HG02798 (cell line): Measurements from ENCODE around the gene CAMKK2.
A peak's percentile ranks its signal among the peaks of the same experiment; 100 is the strongest.
"Not testable (repeated sequence)": the region's sequence is repeated elsewhere in the genome, so short reads cannot be mapped to it uniquely, and the experiment has no call there.

Experiments
- ATAC-seq: cut with Tn5 transposase; IDR thresholded peaks from one replicate; pipeline ENCODE4 v1.9.1; 2021; ENCODE audit warnings: mild to moderate bottlenecking; ENCODE audit not compliant: unreplicated experiment, poor library complexity

CAMKK2 gene

DNA sequence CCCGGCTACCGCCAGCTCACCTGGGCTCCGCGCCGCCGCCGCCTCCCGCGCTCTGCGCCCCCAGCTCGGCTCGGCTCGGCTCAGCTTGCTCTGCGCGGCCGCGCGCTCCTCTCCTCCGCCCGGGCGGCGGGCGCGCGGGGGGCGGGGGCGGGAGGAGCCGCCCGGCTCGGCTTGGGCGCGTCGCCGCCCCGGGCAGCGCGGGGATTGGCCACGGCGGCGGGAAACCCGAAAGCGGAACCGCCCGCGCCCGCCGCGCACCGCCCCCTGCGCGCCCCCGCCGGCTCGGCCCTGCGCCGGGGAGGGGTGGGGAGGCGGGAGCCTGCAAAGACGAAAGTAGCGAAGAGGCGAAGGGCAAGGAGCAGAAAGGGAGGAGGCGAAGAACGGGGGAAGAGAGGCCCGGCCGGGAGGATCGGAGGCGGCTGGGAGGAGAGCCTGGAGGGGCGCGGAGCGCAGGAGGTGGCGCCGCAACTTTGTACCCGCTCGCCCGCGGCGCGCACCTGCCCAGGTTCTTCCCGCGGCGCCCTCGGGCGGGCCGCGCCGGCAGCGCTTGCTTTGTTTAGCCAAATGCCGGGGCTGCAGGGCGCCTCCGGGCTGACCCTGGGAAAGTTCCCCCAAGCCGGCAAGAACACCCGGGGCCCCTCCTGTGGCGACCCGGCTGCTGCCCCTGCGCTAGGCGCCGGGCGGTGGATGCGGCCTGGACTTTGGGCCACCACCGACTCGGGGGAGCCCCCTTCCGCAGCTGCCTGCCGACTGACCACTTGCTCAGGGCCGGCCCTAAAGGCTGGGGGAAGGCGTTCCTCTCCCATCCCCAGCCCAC lies at the start of gene CAMKK2:
Gene CAMKK2 (minus strand): TSS at position 92 of the 817 bp plus-strand sequence. CDS start 22,183 bp downstream, outside the sequence.
- peak; percentile 81 for ATAC-seq

DNA sequence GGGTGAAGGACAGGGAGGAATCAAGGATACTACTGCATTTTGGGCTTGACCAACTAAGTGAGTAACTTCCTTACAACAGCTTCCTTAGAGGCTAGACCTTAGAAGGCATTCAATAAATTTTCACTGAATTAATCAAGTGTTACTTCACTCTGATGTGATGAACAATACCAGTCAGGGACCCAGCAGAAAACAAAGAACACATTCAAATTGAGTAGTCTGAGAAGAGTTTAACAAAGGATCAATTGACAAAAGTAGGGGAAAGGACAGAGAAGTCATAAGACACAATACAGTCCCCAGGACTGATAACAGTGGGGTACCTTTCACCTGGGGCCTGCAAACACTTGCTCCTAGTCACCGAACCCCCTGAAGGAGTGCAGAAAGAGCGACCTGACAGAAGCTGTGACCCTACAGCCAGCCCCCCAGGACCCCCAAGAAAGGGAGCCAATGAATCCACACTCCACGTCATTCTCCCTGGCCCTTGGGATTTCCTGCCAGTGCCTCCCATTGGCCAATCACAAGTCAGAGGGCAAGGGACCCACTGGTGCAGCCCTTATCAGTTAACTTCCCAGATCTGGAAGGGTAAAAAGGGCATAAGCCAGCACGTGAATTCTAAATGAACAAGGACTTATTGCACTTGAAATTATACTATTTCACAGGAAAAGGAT lies 48.8 kb upstream of the CAMKK2 start:
- no peak for ATAC-seq

DNA sequence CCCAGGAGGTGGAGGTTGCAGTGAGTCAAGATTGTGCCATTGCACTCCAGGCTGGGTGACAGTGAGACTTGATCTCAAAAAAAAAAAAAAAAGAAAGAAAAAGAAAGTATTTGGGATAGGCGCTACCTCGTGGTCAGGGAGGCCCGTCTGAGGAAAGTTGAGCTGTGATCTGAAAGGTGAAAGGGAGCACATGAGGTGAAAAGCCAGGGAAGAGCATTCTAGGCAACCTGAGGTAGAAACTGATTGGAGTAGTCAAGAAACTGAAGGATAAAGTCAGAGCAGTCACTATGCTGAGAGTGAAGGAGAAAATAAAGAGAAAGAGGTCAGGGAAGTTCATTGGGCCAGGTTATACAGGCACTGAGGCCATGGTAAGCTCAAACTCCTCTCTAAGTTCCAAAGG lies 48.0 kb upstream of the CAMKK2 start:
- ATAC-seq = no peak

DNA sequence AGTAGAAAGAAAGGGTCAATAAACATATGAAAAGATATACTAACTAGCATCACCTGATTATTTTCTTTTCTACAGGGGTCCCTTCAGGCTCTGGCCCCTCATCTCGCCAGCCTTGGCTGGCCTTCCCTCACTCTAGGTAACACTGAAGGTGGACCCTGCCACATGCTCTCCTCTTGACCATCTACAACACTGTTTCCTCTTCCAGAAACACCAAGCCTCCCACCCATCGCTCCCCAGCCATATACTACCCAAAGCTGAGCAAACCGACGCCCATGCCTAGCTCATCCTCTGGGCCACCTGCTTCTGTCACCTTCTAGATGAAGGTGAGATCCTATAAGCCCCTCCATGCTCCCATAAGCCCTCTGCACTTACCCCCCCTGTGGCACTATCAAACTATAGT lies 40.9 kb upstream of the CAMKK2 start:
- no peak for ATAC-seq

DNA sequence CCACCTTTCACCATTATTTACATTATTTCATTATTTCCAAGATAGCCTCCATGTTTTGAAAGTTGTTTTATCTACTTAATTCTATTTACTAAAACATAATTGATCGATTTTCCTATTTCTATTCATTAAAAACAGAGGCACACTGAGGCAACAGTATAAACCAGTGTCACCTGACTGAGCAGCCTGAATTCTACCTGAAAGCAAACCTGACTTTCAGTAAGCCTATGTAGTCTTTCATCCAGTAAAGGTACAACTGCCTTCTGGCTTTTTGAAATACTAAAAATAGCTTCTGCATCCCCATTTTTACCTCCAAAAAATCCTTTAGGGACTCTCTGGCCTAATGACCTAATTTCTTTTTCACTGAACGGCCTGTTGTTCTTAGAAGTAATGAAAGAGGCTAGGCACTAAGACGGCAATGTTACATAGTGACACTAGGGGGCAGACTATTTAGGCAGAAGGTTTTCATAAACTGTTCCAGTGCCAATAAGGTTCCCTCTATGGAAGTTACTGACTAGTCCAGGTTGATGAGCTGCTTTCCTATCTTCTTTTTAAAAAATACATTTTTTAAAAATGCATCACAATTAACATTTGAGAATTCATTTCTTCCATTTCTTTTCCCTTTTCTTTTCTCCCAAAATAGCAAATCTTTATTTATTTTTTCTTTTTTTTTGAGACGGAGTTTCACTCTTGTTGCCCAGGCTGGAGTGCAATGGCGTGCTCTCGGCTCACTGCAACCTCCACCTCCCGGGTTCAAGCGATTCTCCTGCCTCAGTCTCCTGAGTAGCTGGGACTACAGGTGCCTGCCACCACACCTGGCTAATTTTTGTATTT lies 38.2 kb upstream of the CAMKK2 start:
- ATAC-seq = no peak

DNA sequence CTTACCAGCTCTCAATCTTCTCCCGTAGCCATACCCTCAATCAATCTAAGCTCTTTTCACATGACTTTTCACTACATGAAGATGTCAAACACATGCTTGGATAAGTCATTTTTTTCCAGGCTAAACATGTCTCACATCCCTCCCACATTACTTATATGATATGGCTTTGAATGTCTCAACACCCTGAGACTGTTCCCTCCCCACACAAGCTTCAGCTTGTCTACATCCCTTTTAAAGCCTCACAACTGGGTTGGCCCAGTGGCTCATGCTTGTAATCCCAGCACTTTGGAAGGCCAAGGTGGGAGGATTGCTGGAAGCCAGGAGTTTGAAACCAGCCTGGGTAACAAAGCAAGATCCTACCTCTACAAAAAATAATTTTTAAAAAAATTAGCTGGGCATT lies 37.2 kb upstream of the CAMKK2 start:
- no peak for ATAC-seq

DNA sequence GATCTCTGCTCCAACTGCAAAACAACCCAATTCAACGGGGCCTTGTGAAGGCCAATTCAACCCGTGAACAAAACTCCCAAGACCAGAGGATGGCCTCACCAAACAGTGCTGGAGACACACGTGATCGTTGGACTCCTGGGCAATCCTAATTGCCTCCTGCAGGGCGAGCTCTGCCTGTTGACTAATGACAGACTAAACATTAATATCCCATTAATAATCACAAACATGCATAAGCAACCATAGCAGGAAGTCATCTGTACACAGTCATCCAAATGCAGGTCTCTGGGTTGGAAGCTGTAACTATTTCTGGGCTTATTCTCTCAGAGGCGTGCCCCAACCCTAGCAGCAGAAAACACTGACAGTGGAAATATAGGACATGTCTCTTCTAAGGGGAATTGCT lies 34.7 kb upstream of the CAMKK2 start:
- ATAC-seq = no peak

DNA sequence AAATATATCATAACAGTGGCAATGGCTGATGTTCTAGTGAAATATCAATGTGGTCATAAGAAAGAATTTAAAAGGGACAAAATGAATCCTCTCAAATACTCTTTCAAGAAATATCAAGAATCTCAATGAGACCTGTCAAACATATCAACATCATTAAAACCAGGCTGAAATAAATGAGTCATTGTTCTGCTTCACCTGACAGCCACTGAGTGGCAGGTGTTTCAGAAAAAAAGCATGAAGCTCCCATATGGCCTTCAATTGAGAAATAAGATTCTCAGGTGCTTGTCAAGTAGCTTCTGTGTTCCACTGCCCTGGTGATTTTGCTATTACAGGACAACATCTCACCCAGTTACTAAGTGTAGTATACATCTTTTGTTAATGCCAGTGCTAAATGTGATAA lies 34.2 kb upstream of the CAMKK2 start:
- no peak for ATAC-seq

DNA sequence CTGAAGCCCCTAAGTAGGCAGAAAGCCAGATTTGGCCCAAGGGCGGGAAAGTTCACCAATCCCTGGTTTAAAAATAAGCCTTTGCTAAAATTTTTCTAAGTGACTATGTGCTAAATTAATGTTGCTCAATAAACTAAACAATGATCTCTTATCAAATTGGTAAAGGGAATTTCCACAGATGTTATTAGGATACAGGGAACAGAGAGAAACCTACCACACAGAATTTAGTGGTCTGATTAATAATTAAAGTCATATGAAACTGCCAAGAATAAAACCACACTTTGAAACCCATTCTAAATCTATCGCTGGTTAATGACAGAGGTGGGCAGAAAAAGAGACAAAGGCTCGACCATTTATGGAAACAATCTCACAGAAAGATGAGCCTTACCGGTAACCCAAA lies 33.7 kb upstream of the CAMKK2 start:
- ATAC-seq = no peak

DNA sequence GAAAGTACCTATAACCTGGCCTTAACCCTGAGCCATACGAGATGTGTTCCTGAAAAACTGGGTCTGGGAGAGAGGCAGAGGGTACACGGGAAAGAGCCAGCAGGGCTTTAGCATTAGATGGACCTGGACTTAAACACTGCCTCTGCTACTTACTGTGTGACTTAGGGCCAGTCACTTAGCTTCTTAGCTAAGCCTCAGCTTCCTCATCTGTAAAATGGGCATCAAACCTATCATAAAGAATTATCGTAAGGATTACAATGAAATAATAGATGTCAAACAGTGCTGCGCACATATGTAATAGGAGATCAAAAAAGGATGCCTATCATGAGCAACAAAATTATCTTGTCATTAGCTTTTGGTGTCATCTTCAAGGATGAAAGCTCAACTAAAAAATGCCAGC lies 32.1 kb upstream of the CAMKK2 start:
- ATAC-seq = no peak

DNA sequence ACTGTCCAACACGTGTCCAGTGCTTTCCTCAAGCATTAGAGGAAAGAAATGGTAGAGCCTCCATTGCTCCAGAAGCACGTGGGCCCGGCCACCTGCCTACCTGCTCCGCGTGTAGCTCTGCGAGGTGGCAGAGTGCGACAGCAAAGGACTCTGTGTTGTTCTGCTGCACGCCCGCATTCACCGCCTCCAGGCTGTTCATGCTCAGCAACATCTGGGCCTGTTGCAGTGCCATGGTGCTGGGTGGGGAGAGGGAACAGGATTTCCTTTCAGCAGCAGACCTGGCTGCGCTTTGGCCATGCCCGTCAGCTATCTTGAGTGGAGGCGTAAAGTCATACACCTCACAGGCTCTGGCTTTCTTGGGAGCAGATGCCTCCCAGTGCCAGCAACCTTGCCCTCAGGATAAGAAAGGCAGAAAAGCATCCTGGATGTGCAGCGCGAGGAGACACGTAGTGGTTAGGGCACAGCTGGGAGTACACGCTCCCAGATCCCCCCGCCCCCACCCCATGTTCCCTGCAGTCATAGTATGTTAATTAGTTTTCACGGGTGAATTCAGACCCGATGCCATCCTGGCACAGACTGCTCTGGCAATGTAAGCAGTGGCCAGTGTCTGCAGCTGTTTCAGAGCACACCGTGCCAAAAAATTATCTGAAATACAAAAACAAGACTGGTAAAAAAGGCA lies 30.6 kb upstream of the CAMKK2 start:
- no peak for ATAC-seq

DNA sequence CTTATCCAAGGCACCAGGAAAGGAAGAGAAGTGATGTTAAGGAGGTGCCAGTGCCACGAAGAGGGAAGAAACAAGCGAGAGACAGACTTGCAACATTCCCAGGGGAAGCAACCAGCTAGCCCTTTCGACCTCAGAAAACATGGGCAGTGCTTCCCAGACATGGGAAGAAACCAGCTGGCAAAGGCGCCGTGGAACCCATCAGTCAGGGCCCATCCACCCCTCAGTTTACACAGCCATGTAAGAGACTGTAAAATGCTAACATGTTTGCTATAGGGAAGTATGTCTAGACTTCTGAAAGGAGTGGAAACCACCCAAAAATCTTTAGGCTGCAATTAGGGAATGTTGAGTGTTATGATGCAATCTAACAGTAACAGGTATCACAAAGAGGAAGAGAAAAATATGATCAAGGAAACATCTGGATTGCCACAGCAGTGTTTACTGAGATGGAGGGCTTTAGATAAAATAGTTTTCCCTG lies 29.4 kb upstream of the CAMKK2 start:
- no peak for ATAC-seq

DNA sequence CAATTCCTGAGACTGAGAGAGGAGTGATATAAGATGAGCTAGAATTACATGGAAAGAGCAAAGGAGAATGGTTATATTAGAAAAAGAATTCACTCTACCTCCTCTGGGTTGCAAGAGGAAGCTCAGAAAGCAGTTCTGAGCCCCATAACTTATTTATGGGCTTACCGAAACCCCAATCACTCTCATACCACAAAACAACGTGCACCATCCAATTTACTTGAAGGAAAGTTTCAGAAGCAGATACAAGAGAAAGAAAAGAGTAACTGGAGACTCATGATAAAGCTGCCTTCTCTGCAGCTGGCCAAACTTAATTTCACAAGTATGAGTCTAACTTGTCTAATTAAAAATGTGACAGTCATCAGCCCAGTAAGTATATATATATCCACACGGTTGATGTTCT lies 27.4 kb upstream of the CAMKK2 start:
- no peak for ATAC-seq

DNA sequence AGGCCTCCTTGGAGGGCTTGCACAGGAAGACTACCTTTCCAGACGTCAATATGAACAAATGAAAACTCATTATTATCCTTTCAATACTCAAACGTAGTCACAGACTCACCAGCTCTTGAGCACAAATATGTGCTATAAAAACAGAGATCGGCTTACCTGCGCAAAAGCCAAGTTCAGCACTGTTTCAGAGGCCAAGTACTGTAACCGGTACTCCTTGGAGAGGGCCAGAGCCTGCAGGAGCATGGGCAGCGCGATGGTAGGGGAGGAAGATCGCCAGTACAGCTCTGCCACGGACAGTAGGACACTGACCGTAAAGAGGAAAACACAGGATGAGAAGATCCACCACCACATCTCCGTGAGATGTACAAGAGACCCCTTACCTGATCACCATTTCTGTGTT lies 21.6 kb upstream of the CAMKK2 start:
- no peak for ATAC-seq

DNA sequence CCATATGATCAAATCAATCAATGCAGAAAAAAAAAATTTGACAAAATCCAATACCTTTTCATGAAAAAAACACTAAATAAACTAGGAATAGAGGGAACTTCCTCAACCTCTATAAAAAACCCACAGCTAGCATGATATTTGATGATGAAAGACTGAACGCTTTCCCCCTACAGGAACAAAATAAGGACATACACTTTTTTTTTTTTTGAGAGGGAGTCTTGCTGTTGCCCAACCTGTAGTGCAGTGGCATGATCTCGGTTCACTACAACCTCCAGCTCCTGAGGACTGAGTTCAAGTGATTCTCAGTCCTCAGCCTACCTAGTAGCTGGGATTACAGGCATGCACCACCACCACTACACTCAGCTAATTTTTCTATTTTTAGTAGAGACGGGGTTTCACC lies 17.9 kb upstream of the CAMKK2 start:
- no peak for ATAC-seq

DNA sequence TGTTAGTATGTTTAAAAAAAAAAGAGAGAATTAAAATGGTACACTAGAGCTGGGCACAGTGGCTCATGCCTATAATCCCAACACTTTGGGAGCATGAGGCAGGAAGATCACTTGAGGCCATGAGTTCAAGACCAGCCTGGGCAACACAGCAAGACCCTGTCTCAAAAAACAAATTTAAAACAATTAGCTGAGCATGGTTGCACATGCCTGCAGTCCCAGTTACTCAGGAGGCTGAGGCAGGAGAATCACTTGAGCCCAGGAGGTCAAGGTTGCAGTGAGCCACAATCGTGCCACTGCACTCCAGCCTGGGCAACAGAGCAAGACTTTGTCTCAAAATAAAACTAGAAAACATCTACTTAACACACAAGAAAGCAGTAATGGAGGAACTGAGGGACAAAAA lies 13.7 kb upstream of the CAMKK2 start:
- not testable (repeated sequence) for ATAC-seq

DNA sequence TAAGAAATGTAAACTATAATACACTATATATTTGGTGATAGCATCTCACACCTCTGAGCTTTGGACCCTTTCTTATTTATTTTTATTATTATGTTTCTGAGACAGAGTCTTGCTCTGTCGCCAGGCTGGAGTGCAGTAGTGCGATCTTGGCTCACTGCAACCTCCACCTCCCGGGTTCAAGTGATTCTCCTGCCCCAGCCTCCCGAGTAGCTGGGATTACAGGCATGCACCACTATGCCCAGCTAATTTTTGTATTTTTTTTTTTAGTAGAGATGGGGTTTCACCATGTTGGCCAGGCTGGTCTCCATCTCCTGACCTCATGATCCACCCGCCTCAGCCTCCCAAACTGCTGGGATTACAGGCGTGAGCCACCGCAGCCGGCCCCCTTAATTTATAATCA lies 10.9 kb upstream of the CAMKK2 start:
- ATAC-seq = not testable (repeated sequence)

DNA sequence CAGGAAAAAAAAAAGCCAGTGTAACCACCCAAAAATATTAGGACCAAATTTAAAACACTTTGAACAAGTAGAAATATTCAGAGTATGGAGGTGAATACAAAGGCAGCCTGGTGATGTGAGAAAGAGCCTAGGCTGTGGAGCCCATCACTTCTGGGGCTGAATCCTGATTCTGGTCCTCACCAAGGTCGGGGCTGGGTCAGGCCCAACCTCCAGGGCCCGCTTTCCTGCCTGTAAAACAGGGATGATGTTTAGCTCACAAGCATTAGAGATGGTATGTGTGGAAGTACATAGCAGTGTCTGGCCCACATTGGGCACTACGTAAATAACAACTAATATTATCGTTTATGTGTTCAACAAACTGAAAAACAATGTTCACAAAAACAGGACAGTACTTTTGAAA lies 7.8 kb upstream of the CAMKK2 start:
- ATAC-seq = no peak

DNA sequence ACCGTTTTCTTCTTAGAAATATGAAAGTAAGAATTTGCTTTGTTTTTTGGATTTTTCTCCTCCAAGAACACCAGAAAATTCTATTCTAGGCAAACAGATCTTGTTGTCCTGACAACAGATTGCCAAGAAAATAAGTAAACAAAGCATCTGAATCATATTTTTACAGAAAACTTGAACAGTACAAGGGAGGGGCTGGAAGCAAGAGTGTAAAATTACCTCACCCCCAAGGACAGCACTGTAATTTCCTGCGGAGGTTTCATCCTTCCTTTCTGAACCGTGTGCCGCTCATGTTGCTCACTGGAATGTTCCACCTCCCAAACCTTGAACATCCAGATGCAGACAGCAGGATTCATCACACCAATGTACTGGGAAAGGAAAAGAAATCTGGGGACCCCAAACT lies 5.4 kb upstream of the CAMKK2 start:
- ATAC-seq = no peak

DNA sequence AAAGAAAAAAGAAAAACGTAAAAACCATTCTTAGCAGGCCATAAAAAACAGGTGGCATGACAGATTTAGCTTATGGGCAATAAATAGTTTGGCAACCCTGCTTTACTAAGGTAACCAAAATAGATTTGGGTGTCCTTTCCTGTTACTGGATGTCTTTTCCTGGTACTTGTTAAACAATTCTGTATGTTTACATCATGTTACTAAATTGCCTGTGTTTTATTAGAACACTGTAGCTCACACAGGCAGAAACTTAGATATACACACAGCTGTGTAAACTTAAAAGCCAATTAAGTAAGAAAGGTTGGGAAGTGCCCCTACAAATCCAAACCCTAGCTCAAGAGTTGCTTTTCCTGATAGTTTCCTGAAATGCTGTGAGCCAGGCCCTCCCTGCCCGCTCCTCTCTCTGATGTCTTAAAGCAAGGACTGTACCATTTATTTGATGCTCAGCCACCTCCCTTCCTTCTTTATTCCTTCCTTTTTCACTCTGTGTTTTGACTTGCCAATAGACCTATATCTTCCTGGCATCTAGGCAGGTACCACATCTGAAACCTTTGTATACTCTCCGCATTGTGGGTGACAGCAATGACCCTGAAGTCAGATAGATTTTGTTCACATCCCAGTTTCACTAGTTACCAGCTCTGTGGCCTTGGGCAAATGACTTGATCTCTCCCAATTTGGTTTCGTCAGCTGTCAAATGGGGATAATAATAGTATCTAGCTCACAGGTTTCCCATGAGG lies 3.7 kb upstream of the CAMKK2 start:
- no peak for ATAC-seq
